Thoracic aorta (tissue), 2 donors: Measurements from ENCODE around the gene MESP1. TPM values are rescaled to one million over a fixed set of nuclear protein-coding genes. Genes with fewer than 3 reads are reported as not detected.

Source experiments
- ATAC-seq: fragments of 150-250 bp; one replicate; pipeline ENCODE4 v1.8.0; 2017; ENCODE audit warnings: low read depth; ENCODE audit not compliant: insufficient number of reproducible peaks, low FRiP score
- DNase-seq: peaks from one replicate; pipeline ENCODE4 v3.0.0-alpha.2; 2020; ENCODE audit warnings: low spot score
- H3K27ac ChIP-seq, 2 donors: fragments of 200-600 bp; sonication (generic); 1 replicate in 1 of 2; 2 replicates in 1 of 2; pipeline ENCODE4 v1.5.1; 2016; ENCODE audit warnings: mild to moderate bottlenecking in 2 of 2, moderate library complexity in 2 of 2
- H3K27me3 ChIP-seq: fragments of 200-600 bp; sonication (generic); replicated peaks from 2 replicates; pipeline ENCODE4 v1.6.0; 2016; ENCODE audit warnings: mild to moderate bottlenecking; ENCODE audit not compliant: insufficient read depth
- H3K36me3 ChIP-seq: fragments of 200-600 bp; sonication (generic); one replicate; pipeline ENCODE4 v1.5.1; 2016
- H3K4me1 ChIP-seq, 2 donors: fragments of 200-600 bp; sonication (generic); 1 replicate in 1 of 2; 2 replicates in 1 of 2; pipeline versions ENCODE4 v1.5.1 to v1.6.0; 2016; ENCODE audit warnings: low read depth in 2 of 2, mild to moderate bottlenecking in 1 of 2; ENCODE audit not compliant: control insufficient read depth in 1 of 2
- H3K4me3 ChIP-seq: fragments of 200-600 bp; sonication (generic); 2 replicates; pipeline ENCODE4 v1.5.1; 2016; ENCODE audit warnings: mild to moderate bottlenecking
- H3K9me3 ChIP-seq: fragments of 200-600 bp; sonication (generic); 2 replicates; pipeline ENCODE4 v1.5.1; 2016
- CTCF ChIP-seq: fragments of 200-600 bp; sonication (generic); IDR thresholded peaks from one replicate; pipeline ENCODE4 v1.5.1; 2019; ENCODE audit warnings: antibody characterized with exemption
- total RNA-seq, 2 donors: library from RNA; depleted of rRNA; stranded (reverse); fragments of >200 nt; gene quantifications; one replicate each; pipeline versions ENCODE4 v1.1.0 to v1.2.3, GENCODE V29; 2016

Gene MESP1
- total RNA-seq, 2 donors from 2014 or later: 0.95 TPM; not detected in 1

- Histone ChIP-seq H3K27me3 (no peaks in the 10 kb centered on the region), H3K27ac (no peak overlapping the region), H3K4me3 (no peak overlapping the region), H3K9me3 (no peaks in the 10 kb centered on the region), H3K4me1 (peaks cover 0 to 4% of the 10 kb centered on the region in 2 donors), H3K36me3 (no peaks in the 10 kb centered on the region)
- DNase-seq (no peak), ATAC-seq (no peak)
- TF ChIP-seq CTCF: no peak
Observed at GRCh38 chr15:89755701-89756100, 4.7 kb upstream of the MESP1 start.

GRCh38 chr15:89754361-89755154 lies 3.5 kb upstream of the MESP1 start:
- ATAC-seq (no peak), DNase-seq (no peak)
- no peaks in the 10 kb centered on the region for H3K36me3 ChIP-seq
- H3K4me3 ChIP-seq: no peak overlapping the region
- H3K9me3 ChIP-seq: no peaks in the 10 kb centered on the region
- no peaks in the 10 kb centered on the region for H3K27me3 ChIP-seq
- H3K4me1 ChIP-seq: peaks cover 5 to 13% of the 10 kb centered on the region in 2 donors
- TF ChIP-seq CTCF: no peak
- no peak overlapping the region for H3K27ac ChIP-seq

- peaks cover 5 to 15% of the 10 kb centered on the region in 2 donors for H3K4me1 ChIP-seq
- ATAC-seq (no peak), DNase-seq (no peak)
- no peak for TF ChIP-seq CTCF
- H3K27me3 ChIP-seq: no peaks in the 10 kb centered on the region
- no peak overlapping the region for H3K4me3 ChIP-seq
- H3K27ac ChIP-seq: no peak overlapping the region
- no peaks in the 10 kb centered on the region for H3K9me3 ChIP-seq
- H3K36me3 ChIP-seq: no peaks in the 10 kb centered on the region
Observed at GRCh38 chr15:89753855-89754254, 2.8 kb upstream of the MESP1 start.

DNA sequence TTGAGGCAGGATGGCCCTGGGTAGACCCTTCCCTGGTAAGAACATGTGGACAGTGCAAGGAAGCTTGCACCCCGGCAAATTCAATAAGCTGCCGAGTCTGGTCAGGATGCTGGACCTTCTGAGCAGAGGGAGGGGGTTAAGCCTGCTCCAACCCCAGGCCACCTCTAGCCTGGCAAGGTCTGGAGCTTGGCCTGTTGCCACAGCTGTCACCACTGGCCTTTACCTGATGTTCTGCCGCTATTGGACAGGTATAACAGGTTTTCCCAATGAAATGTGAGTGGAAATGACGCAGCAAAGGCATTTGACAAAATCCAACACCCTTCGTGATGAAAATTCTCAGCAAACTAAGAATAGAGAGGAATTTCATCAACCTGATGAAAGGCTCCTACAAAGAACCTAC lies 699 bp upstream of the MESP1 start:
- TF ChIP-seq CTCF: no peak
- DNase-seq (no peak), ATAC-seq (no peak)
- Histone ChIP-seq H3K27ac (no peak overlapping the region), H3K27me3 (no peaks in the 10 kb centered on the region), H3K4me3 (no peak overlapping the region), H3K4me1 (peaks cover 5 to 15% of the 10 kb centered on the region in 2 donors), H3K36me3 (no peaks in the 10 kb centered on the region), H3K9me3 (no peaks in the 10 kb centered on the region)

DNA sequence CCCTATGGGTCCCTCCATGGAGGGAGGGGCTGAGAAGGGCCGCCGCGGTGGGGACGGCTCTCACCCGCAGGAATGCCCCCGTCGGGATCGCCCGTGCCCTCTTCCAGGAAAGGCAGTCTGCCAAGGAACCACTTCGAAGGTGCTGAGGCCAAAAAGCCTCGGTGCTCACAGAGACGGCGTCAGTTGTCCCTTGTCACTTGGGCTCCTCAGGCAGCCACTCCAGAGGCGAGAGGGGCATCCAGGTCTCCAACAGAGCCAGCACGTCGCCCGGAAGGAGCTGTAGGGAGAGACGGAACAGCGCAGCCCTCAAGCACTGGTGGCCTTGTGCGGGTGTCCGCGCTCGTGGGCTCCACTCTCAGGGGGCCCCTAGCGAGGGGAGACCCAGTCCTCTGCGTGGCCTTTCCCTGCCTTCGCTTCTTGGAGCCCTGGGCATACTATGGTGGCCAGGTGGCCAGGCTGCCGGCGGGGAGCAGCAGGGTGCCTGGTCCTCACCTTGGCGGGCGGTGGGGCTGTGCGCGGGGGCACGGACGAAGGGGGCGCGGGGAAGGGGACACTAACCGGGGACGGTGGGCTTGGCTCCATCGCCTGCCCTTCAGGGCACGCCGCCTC lies 994 bp downstream of the MESP1 start:
- Histone ChIP-seq H3K27me3 (no peaks in the 10 kb centered on the region), H3K4me3 (peak overlapping the region; percentile 81), H3K36me3 (no peaks in the 10 kb centered on the region), H3K9me3 (no peaks in the 10 kb centered on the region), H3K4me1 (peaks cover 5 to 15% of the 10 kb centered on the region in 2 donors), H3K27ac (no peak overlapping the region)
- DNase-seq (no peak), ATAC-seq (no peak)
- no peak for TF ChIP-seq CTCF
